Sigmoid colon (tissue), 4 donors: Measurements from ENCODE around the gene EPHB1.

Source experiments
- EP300 ChIP-seq, 4 donors: sonication (generic); formaldehyde crosslinking; IDR thresholded peaks; one replicate each; pipeline ENCODE4 v1.6.1; 2017; ENCODE audit warnings: antibody characterized with exemption in 4 of 4
- POLR2A ChIP-seq, 2 donors: fragments of 450-650 bp; IDR thresholded peaks; one replicate each; pipeline ENCODE4 v1.6.1; 2016; ENCODE audit warnings: antibody characterized with exemption in 2 of 2, mild to moderate bottlenecking in 2 of 2, moderate library complexity in 2 of 2
- POLR2AphosphoS5 ChIP-seq, 4 donors: sonication (generic); formaldehyde crosslinking; IDR thresholded peaks; one replicate each; pipeline ENCODE4 v1.6.1; 2017; ENCODE audit warnings: antibody characterized with exemption in 4 of 4
- TF ChIP-seq, protein P1 (sequence below), 4 experiments: fragments of 450-650 bp in 3 of 4; fragments of 200-600 bp in 1 of 4; IDR thresholded peaks; one replicate each; pipeline ENCODE4 v1.5.1; 2016 to 2019; ENCODE audit warnings: antibody characterized with exemption in 4 of 4, mild to moderate bottlenecking in 3 of 4, moderate library complexity in 2 of 4

GRCh38 chr3:134991003-134991402 is 195.9 kb downstream of the EPHB1 start:
- TF ChIP-seq, protein P1, sequence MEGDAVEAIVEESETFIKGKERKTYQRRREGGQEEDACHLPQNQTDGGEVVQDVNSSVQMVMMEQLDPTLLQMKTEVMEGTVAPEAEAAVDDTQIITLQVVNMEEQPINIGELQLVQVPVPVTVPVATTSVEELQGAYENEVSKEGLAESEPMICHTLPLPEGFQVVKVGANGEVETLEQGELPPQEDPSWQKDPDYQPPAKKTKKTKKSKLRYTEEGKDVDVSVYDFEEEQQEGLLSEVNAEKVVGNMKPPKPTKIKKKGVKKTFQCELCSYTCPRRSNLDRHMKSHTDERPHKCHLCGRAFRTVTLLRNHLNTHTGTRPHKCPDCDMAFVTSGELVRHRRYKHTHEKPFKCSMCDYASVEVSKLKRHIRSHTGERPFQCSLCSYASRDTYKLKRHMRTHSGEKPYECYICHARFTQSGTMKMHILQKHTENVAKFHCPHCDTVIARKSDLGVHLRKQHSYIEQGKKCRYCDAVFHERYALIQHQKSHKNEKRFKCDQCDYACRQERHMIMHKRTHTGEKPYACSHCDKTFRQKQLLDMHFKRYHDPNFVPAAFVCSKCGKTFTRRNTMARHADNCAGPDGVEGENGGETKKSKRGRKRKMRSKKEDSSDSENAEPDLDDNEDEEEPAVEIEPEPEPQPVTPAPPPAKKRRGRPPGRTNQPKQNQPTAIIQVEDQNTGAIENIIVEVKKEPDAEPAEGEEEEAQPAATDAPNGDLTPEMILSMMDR (IDR thresholded peaks at IDR 0.05): no peak
- TF ChIP-seq POLR2A (IDR thresholded peaks at IDR 0.05) (no peak), EP300 (IDR thresholded peaks at IDR 0.05) (no peak), POLR2AphosphoS5 (IDR thresholded peaks at IDR 0.05) (no peak)
